Measurements from ENCODE around the gene FOXN3.
"Not testable (repeated sequence)": the region's sequence is repeated elsewhere in the genome, so short reads cannot be mapped to it uniquely, and the experiment has no call there.

FOXN3 gene

GRCh38 chr14:89125216-89125615, 291.8 kb downstream of the FOXN3 start:
- no peak for DNase-seq (ENCODE audit: extremely low spot score, insufficient read length, low read depth)
- FAIRE-seq = no peak

- FAIRE-seq = no peak
- no peak for DNase-seq (ENCODE audit: extremely low spot score, insufficient read length, low read depth)
These were observed 293.2 kb downstream of the FOXN3 start for GRCh38 chr14:89123851-89124250.

GRCh38 chr14:89123215-89123614, 293.8 kb downstream of the FOXN3 start:
- DNase-seq (ENCODE audit: extremely low spot score, insufficient read length, low read depth) (no peak), FAIRE-seq (no peak)

- FAIRE-seq (no peak), DNase-seq (ENCODE audit: extremely low spot score, insufficient read length, low read depth) (no peak)
These were observed 294.9 kb downstream of the FOXN3 start for GRCh38 chr14:89121968-89122620.

- FAIRE-seq (no peak), DNase-seq (ENCODE audit: extremely low spot score, insufficient read length, low read depth) (no peak)
These were observed 300.0 kb downstream of the FOXN3 start for GRCh38 chr14:89117012-89117411.

- DNase-seq (ENCODE audit: extremely low spot score, insufficient read length, low read depth) (no peak), FAIRE-seq (no peak)
These were observed 302.9 kb downstream of the FOXN3 start for GRCh38 chr14:89114109-89114508.

- FAIRE-seq (no peak), DNase-seq (ENCODE audit: extremely low spot score, insufficient read length, low read depth) (no peak)
These were observed 304.3 kb downstream of the FOXN3 start for GRCh38 chr14:89112720-89113119.

GRCh38 chr14:89111766-89112543, 305.1 kb downstream of the FOXN3 start:
- FAIRE-seq; DNase-seq (ENCODE audit: extremely low spot score, insufficient read length, low read depth): not testable (repeated sequence)

GRCh38 chr14:89111232-89111631, 305.8 kb downstream of the FOXN3 start:
- not testable (repeated sequence) for FAIRE-seq; DNase-seq (ENCODE audit: extremely low spot score, insufficient read length, low read depth)

- DNase-seq (ENCODE audit: extremely low spot score, insufficient read length, low read depth) = no peak
These were observed 306.9 kb downstream of the FOXN3 start for GRCh38 chr14:89110110-89110509.

GRCh38 chr14:89108608-89109007, 308.4 kb downstream of the FOXN3 start:
- no peak for FAIRE-seq
- no peak for DNase-seq (ENCODE audit: extremely low spot score, insufficient read length, low read depth)

More at GRCh38 chr14:89110110-89110509, 306.9 kb downstream of the FOXN3 start:
- no peak for FAIRE-seq

GRCh38 chr14:89107626-89108025, 309.4 kb downstream of the FOXN3 start:
- no peak for DNase-seq (ENCODE audit: extremely low spot score, insufficient read length, low read depth)
- no peak for FAIRE-seq
